Esophagus squamous epithelium (tissue), 5 donors: ENCODE results near the gene VAV2. TPM values are rescaled to one million over a fixed set of nuclear protein-coding genes. Genes with fewer than 3 reads are reported as not detected.

Source experiments
- DNase-seq: peaks from one replicate; lab custom pipeline; 2025; lab: John Stamatoyannopoulos, UW
- H3K27ac ChIP-seq, 4 donors: fragments of 200-600 bp; sonication (generic); one replicate each; pipeline ENCODE4 v1.5.1; 2016 to 2019; ENCODE audit warnings: mild to moderate bottlenecking in 1 of 4
- H3K27me3 ChIP-seq, 4 donors: fragments of 200-600 bp; sonication (generic); 1 replicate in 3 of 4; 2 replicates in 1 of 4; pipeline versions ENCODE4 v1.5.1 to v1.6.0; 2017 to 2021; ENCODE audit warnings: antibody characterized with exemption in 1 of 4
- H3K36me3 ChIP-seq, 3 donors: fragments of 200-600 bp; sonication (generic); one replicate each; pipeline ENCODE4 v1.5.1; 2016 to 2019
- H3K4me1 ChIP-seq, 3 donors: fragments of 200-600 bp; sonication (generic); one replicate each; pipeline ENCODE4 v1.5.1; 2017 to 2019
- H3K4me3 ChIP-seq, 4 donors: fragments of 200-600 bp; sonication (generic); 1 replicate in 3 of 4; 2 replicates in 1 of 4; pipeline ENCODE4 v1.5.1; 2016 to 2019; ENCODE audit warnings: mild to moderate bottlenecking in 2 of 4, moderate library complexity in 1 of 4
- H3K9me3 ChIP-seq, 3 donors: fragments of 200-600 bp; sonication (generic); one replicate each; pipeline ENCODE4 v1.5.1; 2016 to 2019
- POLR2A ChIP-seq, 4 donors: fragments of 450-650 bp; IDR thresholded peaks; one replicate each; pipeline ENCODE4 v1.6.1; 2017; ENCODE audit warnings: antibody characterized with exemption in 4 of 4, mild to moderate bottlenecking in 4 of 4, moderate library complexity in 3 of 4
- WGBS, 2 donors: methylation state at CpG; one replicate each; pipeline ENCODE4 v1.1.5; 2018; 5-methylcytosine and 5-hydroxymethylcytosine counted together
- intact Hi-C: fragments of 100-400 bp; cut with DNase I; formaldehyde crosslinking; loops from one replicate; pipeline ENCODE4 v1.15.0; 2022
- total RNA-seq, 4 donors: library from RNA; depleted of rRNA; stranded (reverse); fragments of >200 nt; gene quantifications; one replicate each; pipeline ENCODE4 v1.1.0, GENCODE V29; 2016
- TF ChIP-seq, protein P1 (sequence below), 6 experiments: fragments of 450-650 bp in 4 of 6; fragments of 200-600 bp in 2 of 6; sonication (generic) in 2 of 6; IDR thresholded peaks; one replicate each; pipeline ENCODE4 v1.5.1; 2016 to 2019; ENCODE audit warnings: antibody characterized with exemption in 6 of 6, mild to moderate bottlenecking in 4 of 6, moderate library complexity in 4 of 6
- donor health status: DM: yes; HTN: yes; CAD: no.

The VAV2 gene
- total RNA-seq, 4 donors from 2014 or later, result 3.8 to 7.6 (median 5.7) TPM

- no peak for TF ChIP-seq POLR2A (IDR thresholded peaks at IDR 0.05)
- Histone ChIP-seq H3K36me3 (no peaks in the 10 kb centered on the region), H3K27ac (peak overlapping the region in 2 of 4 donors; percentile 6 to 33), H3K4me1 (peaks cover 0 to 27% (median 4%) of the 10 kb centered on the region in 3 donors), H3K27me3 (no peaks in the 10 kb centered on the region), H3K9me3 (no peaks in the 10 kb centered on the region), H3K4me3 (no peak overlapping the region)
- 80 to 83% methylated on average over 15 to 23 of the region's 24 CpGs for WGBS, 2 donors
- intact Hi-C loops, result no loop called here
- DNase-seq, result no peak
Measured at GRCh38 chr9:133918111-133918813, 73.9 kb downstream of the VAV2 start.

DNA sequence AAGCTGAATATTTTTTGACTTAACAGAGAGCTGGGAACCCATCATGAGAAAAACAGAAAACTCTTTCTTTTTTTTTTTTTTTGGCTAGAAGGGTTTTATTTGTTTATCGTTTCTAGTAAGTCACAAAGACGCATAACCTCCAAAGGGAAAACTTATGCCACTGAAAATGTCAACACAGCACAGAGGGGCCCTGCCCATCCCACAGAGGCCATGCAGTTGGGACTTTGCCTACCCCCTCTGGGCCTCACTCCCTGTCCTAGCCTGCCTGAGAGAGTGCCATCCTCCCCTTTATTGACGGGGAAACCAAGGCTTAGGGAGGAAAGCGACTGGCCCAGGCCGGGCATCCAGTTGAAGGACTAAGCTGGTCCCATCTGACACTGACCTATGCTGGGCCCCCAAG is 74.7 kb downstream of the VAV2 start:
- WGBS, 2 donors, result 60 to 61% methylated on average over 2 to 4 of the region's 5 CpGs

DNA sequence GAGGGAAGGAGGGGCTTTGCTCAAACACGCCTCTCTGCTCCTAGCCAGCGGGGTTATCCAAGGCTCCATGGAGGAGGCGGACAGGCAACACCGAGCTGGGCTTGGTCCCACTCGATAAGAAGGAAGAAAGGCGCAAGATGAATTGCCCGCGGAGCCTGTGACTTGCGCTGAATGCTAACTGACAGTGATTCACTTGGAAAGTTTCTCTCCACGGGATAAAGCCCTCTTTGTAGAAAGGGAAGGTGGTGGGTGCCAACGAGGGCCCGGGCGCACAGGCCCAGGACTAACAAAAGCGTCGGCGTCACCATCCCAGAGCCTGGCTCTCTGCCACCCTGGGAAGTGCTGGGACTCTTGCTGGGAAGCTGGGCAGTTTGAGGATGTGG is 76.0 kb downstream of the VAV2 start:
- intact Hi-C loops, result no loop called here

More for the DNA sequence above, 74.7 kb downstream of the VAV2 start:
- peak overlapping the region in 2 of 4 donors; percentile 6 to 33 for H3K27ac ChIP-seq
- TF ChIP-seq POLR2A (IDR thresholded peaks at IDR 0.05), result no peak
- TF ChIP-seq, protein P1, sequence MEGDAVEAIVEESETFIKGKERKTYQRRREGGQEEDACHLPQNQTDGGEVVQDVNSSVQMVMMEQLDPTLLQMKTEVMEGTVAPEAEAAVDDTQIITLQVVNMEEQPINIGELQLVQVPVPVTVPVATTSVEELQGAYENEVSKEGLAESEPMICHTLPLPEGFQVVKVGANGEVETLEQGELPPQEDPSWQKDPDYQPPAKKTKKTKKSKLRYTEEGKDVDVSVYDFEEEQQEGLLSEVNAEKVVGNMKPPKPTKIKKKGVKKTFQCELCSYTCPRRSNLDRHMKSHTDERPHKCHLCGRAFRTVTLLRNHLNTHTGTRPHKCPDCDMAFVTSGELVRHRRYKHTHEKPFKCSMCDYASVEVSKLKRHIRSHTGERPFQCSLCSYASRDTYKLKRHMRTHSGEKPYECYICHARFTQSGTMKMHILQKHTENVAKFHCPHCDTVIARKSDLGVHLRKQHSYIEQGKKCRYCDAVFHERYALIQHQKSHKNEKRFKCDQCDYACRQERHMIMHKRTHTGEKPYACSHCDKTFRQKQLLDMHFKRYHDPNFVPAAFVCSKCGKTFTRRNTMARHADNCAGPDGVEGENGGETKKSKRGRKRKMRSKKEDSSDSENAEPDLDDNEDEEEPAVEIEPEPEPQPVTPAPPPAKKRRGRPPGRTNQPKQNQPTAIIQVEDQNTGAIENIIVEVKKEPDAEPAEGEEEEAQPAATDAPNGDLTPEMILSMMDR (IDR thresholded peaks at IDR 0.05), result no peak
- DNase-seq, result no peak
- no peaks in the 10 kb centered on the region for H3K36me3 ChIP-seq
- peaks cover 0 to 27% (median 4%) of the 10 kb centered on the region in 3 donors for H3K4me1 ChIP-seq
- no peaks in the 10 kb centered on the region for H3K27me3 ChIP-seq
- no peaks in the 10 kb centered on the region for H3K9me3 ChIP-seq
- intact Hi-C loops, result no loop called here
- H3K4me3 ChIP-seq, result no peak overlapping the region

GRCh38 chr9:133915534-133916158 is 76.5 kb downstream of the VAV2 start:
- H3K27ac ChIP-seq, result no peak overlapping the region
- H3K4me1 ChIP-seq, result peaks cover 0 to 39% (median 4%) of the 10 kb centered on the region in 3 donors
- no peaks in the 10 kb centered on the region for H3K36me3 ChIP-seq
- TF ChIP-seq, protein P1 (IDR thresholded peaks at IDR 0.05), result no peak
- no peak for TF ChIP-seq POLR2A (IDR thresholded peaks at IDR 0.05)
- intact Hi-C loops, result no loop called here
- no peaks in the 10 kb centered on the region for H3K9me3 ChIP-seq
- WGBS, 2 donors, result 76 to 78% methylated on average over 25 to 27 of the region's 30 CpGs
- H3K4me3 ChIP-seq, result no peak overlapping the region
- H3K27me3 ChIP-seq, result no peaks in the 10 kb centered on the region
- DNase-seq, result no peak

More for the DNA sequence above, 76.0 kb downstream of the VAV2 start:
- Histone ChIP-seq H3K36me3 (no peaks in the 10 kb centered on the region), H3K4me1 (peaks cover 0 to 34% (median 4%) of the 10 kb centered on the region in 3 donors), H3K27ac (no peak overlapping the region), H3K4me3 (no peak overlapping the region), H3K27me3 (no peaks in the 10 kb centered on the region), H3K9me3 (no peaks in the 10 kb centered on the region)
- DNase-seq, result no peak
- 53 to 71% methylated on average over 11 to 15 of the region's 16 CpGs for WGBS, 2 donors
- TF ChIP-seq, protein P1 (IDR thresholded peaks at IDR 0.05), result no peak
- no peak for TF ChIP-seq POLR2A (IDR thresholded peaks at IDR 0.05)

GRCh38 chr9:133914442-133915342 is 77.4 kb downstream of the VAV2 start:
- Histone ChIP-seq H3K27ac (no peak overlapping the region), H3K9me3 (no peaks in the 10 kb centered on the region), H3K4me1 (peaks cover 0 to 33% (median 4%) of the 10 kb centered on the region in 3 donors), H3K36me3 (no peaks in the 10 kb centered on the region), H3K27me3 (no peaks in the 10 kb centered on the region), H3K4me3 (no peak overlapping the region)
- no peak for DNase-seq
- intact Hi-C loops, result no loop called here
- 75 to 77% methylated on average over 20 to 23 of the region's 25 CpGs for WGBS, 2 donors
- TF ChIP-seq POLR2A (IDR thresholded peaks at IDR 0.05), result no peak
- TF ChIP-seq, protein P1 (IDR thresholded peaks at IDR 0.05), result no peak
